Stimulated activated CD4-positive, alpha-beta T cell treated with anti-CD3 and anti-CD28 coated beads, Interleukin-1b, Interleukin-23, amount 100 ng/mL, for 48 hours (primary cell): ENCODE measurements around the gene NHERF1.
A peak's percentile ranks its signal among the peaks of the same experiment; 100 is the strongest.

Source experiments
- DNase-seq: peaks from one replicate; pipeline ENCODE4 v3.0.0-alpha.2; 2020

NHERF1 gene

DNA sequence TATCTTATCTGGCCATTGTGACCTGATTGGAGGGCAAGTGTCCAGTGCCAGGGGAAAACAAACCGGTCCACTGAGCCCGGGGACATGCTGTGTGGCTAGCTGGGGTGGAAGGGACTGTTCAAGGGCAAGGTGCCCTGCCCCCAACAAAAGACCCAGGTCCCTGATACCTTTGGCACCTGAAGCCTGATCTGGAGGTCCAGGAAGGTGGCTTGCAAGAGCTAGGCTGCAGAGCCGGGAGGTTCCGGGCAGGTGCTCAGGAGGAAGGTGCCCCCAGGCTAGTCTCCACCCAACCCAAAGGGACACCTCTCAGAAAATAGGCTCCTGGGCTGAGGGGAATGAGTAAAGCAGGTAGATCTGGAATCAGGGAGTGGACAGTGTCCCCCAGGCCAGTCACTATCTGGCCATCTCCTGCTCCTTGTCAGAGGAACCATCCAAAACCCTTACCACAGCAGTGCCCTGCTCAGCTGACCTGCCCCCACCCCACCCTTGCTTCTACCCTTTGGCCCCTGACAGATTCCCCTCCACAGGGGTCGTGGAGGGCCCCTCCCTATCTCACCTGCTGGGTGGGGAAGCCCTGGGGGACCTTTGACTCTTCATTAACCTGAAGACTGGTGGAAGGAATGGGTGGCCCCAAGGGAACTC is 21.5 kb downstream of the NHERF1 start:
- DNase-seq = no peak

DNA sequence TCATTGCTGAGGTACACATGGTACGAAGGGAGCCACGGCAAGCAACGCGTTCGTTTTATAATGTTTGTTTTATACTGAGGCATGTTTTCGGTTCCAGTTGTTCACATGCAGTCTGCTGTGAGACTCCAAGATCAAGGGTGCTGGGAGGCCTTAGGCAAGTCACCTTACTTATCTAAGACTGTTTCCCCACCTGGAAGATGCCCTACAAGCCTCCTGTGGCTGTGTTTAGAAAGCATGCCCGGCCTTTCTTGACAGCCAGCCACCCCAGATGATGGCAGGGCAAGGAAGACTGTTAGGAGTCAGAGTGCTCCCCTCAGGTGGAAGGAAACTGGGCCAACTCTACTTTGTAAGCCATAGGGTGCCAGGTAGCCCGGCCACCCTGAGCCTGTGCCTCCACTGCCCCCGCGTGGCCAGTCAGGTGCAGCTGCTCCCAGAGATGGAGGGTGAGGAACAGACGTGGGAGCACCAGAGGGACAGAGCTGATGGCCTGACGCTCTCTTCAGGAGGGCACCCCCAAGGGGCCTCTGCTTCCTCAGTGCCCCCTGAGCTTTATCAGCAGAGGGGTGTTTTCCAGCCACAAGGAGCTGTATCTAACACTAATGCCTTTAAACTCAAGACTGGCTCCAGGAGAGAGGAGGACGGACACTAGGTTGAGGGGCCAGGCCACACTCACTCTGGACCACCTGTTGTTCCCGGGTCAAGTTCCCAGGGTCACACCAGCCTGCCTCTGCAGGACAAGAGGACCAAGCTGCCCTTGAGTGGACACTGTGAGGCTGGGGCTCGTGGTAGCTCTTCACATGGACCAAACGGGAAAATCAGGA is 22.3 kb downstream of the NHERF1 start:
- DNase-seq = peak; percentile 73

DNA sequence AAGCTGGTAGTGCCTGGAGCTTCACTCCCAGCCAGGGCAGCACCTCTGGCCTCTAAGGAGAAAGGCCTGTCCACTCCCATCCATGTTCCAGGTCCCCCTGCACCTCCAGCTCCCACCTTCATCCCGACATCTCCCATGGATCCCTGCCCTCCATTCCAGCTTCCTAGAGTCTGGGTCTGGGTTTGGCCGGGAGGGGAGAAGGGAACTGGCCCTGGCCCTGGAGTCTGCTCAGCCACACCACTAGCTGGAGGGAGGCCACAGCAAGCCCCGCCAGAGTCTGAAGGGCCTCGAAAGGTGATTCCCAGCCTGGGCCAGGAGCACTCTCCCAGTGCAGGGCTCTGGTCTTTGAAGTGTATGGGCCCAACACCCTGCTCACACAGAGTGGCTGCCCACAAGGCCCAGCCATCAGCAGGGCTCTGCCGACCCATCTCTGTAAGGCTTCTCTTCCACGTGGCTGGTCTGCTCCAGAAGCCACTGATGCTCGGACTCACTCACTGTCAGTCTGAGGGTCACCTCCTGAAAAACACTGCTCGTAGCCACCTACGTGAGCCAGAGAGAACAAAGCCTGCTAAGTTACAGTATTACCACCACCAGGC is 23.0 kb downstream of the NHERF1 start:
- DNase-seq = no peak

DNA sequence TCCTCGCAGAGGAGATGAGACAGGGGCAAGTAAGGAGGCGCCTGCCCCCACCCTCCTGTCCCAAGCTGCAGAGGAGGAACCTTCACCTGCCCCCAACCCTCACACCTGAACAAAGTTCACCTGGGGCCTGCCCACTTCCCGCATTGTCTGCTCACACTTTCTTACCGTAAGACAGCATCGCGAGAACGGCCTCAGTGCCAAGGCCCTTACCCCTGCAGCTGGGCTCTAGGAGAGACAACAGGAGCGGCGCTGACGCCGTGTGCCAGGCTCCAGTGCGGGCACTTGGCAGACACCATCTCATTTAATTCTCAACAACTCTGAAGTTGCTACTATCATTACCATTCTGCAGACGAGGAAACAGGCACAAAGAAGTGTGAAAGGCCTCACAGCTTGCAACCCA is 23.6 kb downstream of the NHERF1 start:
- no peak for DNase-seq

DNA sequence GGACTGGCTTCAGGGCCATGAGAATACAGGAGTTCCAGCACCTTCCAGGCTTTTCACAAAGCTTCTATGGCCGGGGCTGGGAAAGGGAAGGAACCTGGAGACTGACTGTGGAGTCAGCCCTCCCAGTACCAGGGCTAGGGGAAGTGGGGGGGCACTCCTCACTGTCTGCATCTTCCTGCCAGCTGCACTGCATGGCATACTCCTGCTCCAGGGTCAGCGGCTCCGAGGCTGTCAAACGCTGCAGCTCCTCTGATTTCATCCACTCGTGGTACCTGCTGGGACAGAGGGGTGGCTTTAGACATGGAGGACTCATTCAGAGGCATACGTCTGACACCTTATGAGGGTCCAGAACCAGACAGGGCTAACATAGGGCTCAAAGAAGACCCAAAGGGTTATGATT is 25.0 kb downstream of the NHERF1 start:
- DNase-seq = no peak

DNA sequence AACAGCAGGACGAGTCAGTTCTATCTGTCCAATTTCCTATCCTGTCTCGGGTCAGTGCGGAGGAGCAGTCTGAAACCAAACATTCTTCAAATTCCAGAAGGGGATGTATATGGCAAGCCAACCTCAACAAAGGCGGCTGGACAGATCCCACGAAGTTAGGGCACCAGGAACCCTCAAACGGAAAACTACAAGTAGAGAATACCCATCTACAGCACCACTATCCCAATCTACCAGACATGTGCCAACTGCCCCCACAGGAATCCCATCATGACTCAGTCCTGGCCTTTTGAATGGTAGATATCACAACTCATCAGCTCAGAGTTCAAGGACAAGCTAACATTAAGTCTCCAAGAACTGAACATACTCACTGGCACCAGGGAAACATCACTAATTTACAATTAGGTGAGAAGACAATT is 25.5 kb downstream of the NHERF1 start:
- no peak for DNase-seq

DNA sequence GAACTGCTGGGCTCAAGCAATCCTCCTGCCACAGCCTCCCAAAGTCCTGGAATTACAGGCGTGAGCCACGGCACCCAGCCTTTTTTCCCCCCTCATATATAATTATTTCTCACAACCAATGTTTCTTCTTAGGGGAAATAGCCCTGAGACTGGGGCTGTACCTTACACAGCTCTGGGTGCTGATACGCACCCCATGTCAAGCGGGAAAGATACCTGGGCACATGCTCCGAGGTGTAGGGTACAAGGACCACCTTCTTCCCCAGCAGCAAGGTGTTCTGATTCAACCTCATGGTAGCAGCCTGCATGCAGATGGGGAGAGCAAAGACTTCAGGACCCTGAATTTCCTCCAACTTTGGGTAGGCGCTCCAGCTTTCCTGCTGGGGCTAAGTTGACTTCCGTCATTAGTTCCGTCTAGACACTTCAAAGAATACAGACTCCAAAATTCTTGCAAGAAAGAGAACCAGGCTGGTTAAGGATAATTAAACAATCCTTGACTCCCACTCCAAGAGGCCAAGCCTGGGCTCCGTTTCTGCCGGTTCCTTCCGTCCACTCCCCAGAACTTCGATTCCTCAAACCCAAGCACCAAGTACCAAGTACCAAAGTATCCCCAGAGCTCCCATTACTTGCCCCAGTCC is 27.1 kb downstream of the NHERF1 start:
- DNase-seq = no peak

DNA sequence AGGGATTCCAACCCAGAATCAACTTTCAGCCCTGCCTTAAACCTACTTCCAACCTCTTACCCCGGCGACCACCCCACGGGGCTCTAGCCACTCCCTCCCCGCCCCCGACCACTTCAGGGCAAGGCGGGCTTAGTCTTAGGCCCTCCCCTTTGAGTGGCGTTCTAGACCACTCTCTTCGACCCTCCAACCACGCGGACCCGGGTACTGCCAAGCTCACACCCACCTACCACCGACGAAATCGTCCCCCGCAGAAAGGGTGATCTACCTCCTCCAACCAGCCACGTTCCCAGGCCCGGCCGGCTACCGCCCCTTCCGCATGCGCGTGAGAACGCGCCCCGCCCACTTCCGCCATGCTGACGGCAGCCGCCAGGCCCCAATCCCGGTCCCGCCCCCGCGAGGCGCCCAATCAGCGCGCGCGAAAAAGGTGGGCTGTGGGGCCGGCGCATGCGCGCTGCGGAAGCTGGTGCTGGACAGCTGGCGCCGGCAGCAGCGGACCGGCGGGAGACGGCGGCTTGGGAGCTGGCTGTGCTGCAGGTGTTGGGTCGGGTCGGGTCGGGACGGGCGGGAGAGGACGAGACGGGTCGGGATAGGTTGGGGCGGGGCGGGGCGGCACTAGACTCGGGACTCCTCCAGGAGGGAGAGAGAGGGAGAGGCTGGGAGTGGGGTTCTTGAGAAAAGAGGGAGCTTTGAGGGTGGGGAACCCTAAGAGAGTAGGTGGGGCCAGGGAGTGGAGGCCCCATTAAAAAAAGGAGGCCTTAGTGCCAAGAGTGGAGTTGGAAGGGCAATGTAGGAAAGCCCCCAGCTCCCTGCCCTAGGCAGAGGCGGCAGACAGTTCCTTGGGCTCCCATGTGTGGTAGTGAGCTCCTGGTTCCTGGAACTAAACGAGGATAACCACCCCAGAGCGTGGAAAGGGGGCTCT is 27.9 kb downstream of the NHERF1 start, which contains the start of gene NAT9:
NAT9 (minus strand) TSS at position 302 of the 919 bp plus-strand sequence. CDS start 647 bp downstream, outside the sequence.
- DNase-seq = peak; percentile 98

DNA sequence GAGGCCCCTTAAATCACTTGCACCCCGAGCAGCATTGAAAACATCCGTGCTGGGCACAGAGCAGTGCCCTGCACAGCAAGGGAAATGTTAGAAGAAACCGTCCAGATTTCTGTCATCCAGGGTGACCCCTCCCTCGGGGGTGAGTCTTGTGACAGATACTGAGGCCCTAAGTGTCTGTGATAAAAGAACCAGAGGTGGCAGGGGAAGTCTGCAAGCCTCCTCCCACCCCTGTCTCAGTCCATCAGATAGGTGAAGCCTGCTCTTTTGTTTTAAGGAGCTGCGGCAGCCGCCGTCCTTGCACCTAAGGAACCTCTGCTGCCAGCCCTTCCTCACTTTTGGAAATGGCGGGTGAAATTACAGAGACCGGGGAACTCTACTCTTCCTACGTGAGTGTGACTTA is 28.6 kb downstream of the NHERF1 start:
- no peak for DNase-seq

DNA sequence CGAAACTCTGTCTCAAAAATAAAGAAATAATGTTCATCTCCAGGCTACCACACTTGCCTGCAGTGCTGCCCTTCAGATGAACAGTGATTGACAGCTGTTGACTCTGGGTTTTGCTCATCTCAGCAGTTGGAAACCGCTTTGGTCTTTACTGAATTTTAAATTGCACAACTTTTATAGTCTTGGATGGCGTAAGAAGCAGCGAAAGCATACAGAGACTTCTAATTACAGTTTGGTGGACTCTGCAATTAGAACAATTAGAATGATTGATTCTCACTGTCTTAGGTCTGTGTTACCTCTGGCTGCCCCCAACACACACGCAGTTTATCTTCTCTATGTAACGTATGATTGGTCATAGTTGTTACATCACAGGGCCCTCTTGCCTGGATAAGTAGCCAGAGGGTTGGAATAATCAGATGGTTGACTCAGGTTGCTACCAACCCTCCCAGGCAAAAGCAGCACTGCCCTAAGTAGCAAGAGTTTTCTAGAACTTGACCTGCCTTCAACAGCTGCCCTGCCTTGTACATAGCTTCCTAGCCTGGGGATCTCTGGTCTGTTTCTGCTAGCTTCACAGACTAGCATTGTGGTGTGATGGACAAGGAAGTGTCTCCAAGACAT is 29.6 kb downstream of the NHERF1 start:
- DNase-seq = no peak

DNA sequence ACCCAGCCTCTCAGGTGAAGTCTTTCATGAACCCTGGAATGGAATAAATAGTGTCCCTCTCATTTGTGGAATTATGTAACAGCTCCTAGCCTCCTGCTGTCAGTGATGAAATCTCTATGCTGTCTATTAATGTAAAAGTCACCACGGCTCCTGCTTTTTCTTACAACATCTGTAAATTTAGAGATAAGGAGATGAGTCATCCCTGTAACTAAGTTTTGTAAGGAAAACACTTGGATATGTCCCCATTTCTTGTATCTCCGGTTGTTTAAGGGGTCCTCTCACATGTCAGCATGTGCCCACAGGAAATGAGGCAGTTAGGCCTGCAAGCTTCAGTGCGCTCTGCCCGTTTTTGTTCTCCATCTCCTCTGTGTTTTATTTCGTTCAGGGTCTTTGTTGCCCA is 30.5 kb downstream of the NHERF1 start:
- DNase-seq = no peak

DNA sequence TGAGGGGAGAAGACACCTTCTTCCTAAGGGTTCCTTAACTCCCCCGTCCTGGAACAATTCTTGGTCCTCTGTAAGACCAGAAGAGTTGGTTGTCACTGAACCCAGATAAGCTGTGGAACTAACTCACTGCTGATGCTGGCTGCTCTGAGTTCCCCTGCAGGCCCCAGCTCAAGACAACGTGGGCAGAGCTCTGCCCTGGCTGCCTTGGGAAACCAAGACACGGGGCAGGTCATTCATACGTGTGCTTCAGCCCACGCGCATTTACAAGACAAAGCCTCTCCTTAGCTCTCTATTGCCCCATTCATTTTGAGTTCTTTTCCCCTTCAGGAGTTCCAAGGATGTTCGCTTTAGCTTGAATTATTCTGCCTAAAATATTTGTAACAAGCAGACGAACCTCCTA is 31.1 kb downstream of the NHERF1 start:
- DNase-seq = no peak

DNA sequence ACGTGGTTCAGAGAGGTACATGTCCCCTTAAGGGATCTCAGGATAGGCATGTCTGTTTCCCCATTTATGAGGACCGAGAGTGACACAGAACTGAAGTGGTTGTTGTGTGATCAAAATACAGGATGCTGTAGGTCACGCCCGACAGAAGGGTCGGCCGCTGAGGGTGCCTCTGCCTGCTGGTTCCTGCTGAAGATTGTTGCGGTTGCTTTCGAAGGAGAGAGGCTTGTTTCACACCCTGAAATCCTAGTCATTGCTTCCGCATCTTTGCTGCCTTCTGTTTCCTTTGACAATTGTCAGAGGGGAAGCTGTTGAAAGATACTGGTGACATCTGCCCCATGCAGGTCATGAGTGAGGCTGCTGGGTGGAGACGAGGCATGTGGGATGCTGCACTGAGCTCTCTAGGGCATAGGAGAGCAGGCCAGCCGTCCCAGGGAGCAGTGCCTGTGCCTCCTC is 31.5 kb downstream of the NHERF1 start:
- DNase-seq = peak; percentile 77

DNA sequence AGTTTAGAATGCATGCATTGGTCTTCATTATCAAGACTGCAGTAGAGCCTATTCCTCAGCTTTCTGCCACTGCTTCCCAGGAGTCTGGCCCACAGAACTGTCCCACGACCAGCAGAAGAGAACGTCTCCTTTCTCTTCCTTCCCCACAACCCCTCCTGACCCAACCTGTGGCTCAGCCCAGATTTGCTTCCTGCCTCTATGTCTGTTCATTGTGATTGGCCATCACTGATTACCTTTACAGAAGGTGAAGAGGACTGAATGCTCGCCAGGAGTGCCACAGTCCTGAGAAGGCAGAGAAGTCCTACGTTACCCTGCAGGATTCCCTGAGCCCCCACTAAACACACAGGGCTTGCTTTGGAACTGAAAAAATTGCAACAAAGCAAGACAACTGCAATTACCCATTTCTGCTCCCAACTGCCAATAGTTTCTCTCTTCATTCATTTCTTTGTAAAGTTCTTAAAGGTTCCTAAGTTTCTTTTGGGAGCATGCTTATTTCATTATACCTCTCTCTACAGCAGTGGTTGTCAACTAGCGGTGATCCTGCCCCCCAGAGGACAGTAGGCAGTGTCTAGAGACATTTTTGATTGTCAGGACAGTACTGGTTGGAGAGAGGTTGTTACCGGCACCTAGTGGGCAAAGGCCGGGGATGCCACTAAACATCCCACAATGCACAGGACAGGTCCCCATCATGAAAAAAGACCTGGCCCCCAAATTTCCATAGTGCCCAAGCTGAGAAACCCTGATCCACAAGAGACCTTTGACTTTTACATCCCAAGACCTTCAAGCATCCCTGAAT is 32.2 kb downstream of the NHERF1 start:
- no peak for DNase-seq

DNA sequence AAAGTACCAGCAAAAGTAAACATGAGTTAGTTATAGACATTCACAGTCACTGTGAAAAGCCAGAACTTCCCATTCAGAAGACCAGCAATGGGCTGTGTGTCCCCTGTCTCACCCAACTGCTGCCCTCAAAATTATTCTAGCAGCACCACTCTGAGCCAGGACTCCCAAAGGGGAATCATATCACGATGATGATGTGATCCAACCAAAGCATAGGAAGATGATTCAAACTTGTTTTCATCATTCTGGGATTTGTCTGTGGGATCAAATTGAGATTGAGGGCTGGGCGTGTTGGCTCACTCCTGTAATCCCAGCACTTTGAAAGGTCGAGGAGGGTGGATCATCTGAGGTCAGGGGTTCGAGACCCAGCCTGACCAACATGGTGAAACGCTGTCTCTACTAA is 34.1 kb downstream of the NHERF1 start:
- no peak for DNase-seq

DNA sequence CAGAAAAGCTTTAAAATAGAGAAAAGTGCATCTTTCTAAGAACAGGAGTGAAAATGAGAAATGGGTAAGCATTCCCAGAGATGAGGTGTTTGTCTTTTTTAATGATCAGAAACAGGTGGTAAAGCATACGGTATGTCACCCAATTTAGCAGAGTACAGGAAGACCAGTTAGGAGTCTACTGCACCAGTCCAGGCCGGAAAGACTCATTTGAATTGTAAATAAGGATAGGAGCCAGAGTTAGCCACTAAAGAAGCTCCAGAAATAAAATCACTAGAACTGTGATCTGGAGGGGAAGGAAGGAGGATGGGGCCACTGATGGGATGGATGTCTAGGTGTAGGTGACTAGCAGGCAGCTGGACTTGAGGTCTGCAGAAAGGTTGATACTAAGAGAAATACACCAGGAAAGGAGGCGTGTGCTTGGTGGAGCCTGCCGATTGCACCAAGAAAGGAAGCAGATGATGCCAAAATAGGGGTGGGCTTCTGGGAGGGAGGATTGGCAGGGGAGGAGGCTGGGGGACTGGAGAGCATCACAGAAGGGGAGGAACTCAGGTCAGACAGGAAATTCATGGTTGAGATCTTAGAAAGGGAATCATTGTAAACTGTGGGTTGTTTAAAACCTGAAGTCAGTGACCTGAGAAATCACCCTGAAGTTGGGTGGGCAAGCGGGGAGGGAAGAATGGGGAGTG is 35.8 kb downstream of the NHERF1 start:
- no peak for DNase-seq

DNA sequence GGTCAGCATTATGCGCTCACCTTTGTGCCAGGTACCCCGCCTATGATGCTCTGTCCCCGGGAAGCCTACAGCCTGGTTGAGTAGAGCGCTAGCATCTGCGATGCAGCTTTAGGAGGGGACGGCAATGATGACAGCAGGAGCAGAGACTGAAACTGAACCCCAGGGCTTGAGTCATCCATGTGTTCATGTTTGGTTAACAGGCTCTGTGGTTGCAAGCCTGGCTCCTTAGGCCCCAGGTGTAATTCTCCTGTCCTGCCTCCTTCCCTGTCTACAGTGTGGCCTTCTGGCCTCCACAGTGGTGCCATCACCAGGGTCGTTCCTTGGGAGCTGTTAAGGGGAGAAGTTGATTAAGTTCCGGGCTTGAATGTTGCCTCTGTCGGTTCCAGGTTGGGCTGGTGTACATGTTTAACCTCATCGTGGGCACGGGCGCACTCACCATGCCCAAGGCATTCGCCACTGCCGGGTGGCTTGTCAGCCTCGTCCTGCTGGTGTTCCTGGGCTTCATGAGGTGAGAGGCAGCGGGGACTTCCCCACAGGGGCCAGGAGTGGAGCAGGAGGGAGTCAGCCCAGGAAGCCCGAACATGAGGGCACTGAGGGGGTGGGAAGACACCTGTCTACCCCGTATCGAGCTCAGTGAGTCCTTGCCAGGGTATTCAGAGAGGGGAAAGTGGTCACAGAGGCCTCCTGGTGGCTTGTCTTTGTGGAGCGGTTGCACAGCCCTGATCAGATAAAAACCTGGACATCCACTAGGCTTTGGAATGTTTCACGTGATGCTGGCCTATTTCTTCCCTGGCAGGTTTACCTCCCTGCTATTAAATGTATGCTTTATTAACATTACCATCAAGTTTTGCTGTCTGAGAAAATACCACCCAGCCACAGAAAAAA is 36.9 kb downstream of the NHERF1 start:
- peak; percentile 58 for DNase-seq

DNA sequence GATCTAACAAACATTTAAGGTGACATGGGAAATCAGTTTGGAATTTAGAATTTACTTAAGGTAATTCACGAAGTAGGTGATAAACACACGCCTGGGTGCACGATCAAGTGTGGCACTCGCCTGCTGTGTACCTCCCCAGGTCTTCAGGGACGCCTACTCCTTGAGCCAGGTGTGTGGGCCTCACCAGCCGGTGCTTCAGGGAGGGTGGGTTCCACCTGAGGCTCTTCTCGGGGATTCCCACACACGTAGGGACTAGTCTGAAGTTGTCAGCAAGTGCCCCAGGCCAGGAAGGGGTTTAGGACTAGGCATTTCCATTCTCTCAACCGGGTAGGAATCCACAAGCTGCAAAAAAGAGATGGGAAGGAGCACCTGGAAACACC is 37.5 kb downstream of the NHERF1 start:
- no peak for DNase-seq

DNA sequence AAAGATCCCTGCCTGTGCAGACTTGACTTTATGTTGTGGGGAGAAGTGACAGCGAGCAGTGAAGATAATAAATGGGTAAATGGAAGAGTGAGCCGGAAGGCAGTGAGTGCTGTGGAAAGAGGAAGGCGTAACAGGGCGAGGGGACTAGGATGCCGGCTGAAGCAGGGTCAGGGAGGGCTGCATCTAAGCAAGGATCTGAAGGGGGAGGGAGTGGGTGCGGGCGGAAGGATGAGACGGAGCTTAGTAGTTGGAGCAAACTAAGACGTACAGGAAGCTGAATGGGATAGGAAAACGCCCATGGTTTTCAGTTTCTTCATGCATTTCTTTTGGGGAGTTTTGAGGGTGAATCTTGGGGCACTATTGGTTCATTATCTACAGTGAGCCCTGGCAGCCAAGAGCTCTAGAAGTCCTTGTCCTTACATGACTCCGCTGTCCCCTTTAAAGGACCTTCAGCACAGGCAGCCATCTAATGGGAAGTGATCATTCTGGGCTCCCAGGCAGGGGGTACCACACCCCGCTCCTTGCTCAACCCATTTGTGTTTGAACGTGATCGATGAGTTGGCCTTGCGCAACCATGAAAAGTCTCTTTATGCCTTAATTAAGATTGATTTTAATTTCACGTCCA is 38.1 kb downstream of the NHERF1 start:
- no peak for DNase-seq
